ENCODE data around the gene KCTD1. TPM values are rescaled to one million over a fixed set of nuclear protein-coding genes. Genes with fewer than 3 reads are reported as not detected.

Gene KCTD1
- total and polyA plus RNA-seq, 2 of the 8 experiments (the other 6 are each of a cell fraction or from before 2014, with no cell fraction given): 7.7 to 14.0 TPM

DNA sequence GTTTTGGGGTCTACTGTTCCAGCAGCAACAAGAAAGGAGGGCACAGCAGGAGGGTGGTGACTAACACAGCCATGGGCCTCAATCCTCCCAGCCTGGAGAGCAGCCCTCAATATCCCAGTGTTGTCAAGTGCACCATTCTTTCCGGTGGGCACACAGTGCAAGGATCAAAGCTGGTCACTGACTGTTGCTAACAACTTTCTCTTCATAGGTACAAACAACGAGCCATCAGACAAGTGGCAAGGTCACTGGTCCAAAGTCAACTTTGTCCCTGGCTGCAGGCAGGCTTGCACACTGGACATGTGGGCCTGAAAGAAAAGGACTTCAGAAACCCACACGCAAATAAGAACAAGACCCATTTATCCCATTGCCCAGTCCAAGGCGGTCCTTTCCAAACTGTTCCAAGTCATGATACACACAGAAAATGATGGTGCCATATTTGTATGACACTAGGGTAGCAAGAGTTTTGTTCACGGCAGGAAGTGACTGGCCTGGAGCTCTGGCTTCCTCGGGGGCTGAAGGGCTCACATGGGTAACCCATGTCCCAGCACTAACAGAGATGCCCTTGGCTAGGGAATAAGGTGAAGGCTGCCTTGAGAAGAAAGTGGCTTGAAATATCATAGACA lies 57.0 kb downstream of the KCTD1 start:
- H3K79me1 ChIP-seq (ENCODE audit: low read depth, low read length): no peaks in the 10 kb centered on the region
- no peaks in the 10 kb centered on the region for H3K23me2 ChIP-seq (ENCODE audit: low read depth, low read length)
- H3K23ac ChIP-seq (ENCODE audit: insufficient read length): no peak overlapping the region
- no peak for FAIRE-seq
- no peaks in the 10 kb centered on the region for H3K4me1 ChIP-seq (replicated peaks in 1 of 4; ENCODE audit: control insufficient read depth in 3 of 4, insufficient read depth in 4 of 4, low read length in 3 of 4)
- no peak overlapping the region for H3K4me3 ChIP-seq (ENCODE audit: extremely low read depth in 1 of 4, insufficient read depth in 2 of 4, low read depth in 3 of 4, low read length in 4 of 4)
- no peak overlapping the region for H2BK20ac ChIP-seq (ENCODE audit: low read length)
- no peak overlapping the region for H3K56ac ChIP-seq (replicated peaks; ENCODE audit: insufficient read length, low read depth, low read length)
- H2BK5ac ChIP-seq (ENCODE audit: low read depth, low read length): no peak overlapping the region
- H3K27ac ChIP-seq (ENCODE audit: low read depth, low read length): no peak overlapping the region
- no peaks in the 10 kb centered on the region for H3K9me3 ChIP-seq (ENCODE audit: insufficient read depth in 2 of 2, low read depth in 1 of 2, low read length in 1 of 2)
- H4K8ac ChIP-seq (ENCODE audit: extremely low read depth, insufficient read depth, low read length): no peak overlapping the region
- H3K36me3 ChIP-seq (ENCODE audit: control insufficient read depth in 2 of 4, insufficient read depth in 4 of 4, low read length in 3 of 4): no peaks in the 10 kb centered on the region
- POLR2A ChIA-PET (ENCODE audit: partially characterized antibody): no interaction called here
- CTCF ChIA-PET (ENCODE audit: partially characterized antibody): interaction anchor here (0.6 to 9.1 kb wide), 4 partner anchors 14 to 130 kb away, joined by 3 to 67 read pairs (median 4); no protein-coding TSS in a partner anchor
- H4K91ac ChIP-seq (replicated peaks; ENCODE audit: insufficient read length, low read length): no peak overlapping the region
- no peak overlapping the region for H3K18ac ChIP-seq (ENCODE audit: extremely low read depth, low read length)
- 93% methylated on average over 6 of the region's 6 CpGs; no CpG with 5 or more reads in 1 of the 2 experiments for WGBS, 2 experiments (ENCODE audit: extremely low coverage in 1 of 2, insufficient coverage in 1 of 2, insufficient read length in 1 of 2, insufficient replicate concordance in 2 of 2, low coverage in 1 of 2, low lambda C conversion rate in 2 of 2, missing lambda C conversion rate in 1 of 2)
- H2BK12ac ChIP-seq (ENCODE audit: low read depth, low read length): no peak overlapping the region
- H2BK120ac ChIP-seq (replicated peaks; ENCODE audit: low read depth, low read length): no peak overlapping the region
- H4K5ac ChIP-seq (ENCODE audit: insufficient read length, low read depth, low read length): no peak overlapping the region
- H4K20me1 ChIP-seq (replicated peaks in 1 of 2; ENCODE audit: control insufficient read depth in 1 of 2, insufficient read depth in 2 of 2, low read length in 2 of 2): no peaks in the 10 kb centered on the region
- H2BK15ac ChIP-seq (ENCODE audit: low read length): no peak overlapping the region
- H3K14ac ChIP-seq (ENCODE audit: insufficient read length): no peak overlapping the region
- no peak overlapping the region for H2AFZ ChIP-seq (ENCODE audit: low read length)
- no peak for DNase-seq (ENCODE audit: low read depth in 1 of 2, low spot score in 2 of 2)
- no peaks in the 10 kb centered on the region for H3K79me2 ChIP-seq (ENCODE audit: control insufficient read depth in 1 of 2, insufficient read depth in 2 of 2, low read length in 2 of 2)
- no peak overlapping the region for H3K9ac ChIP-seq (replicated peaks in 1 of 4; ENCODE audit: extremely low read depth in 1 of 4, low read depth in 3 of 4, low read length in 3 of 4)
- no peaks in the 10 kb centered on the region for H3K27me3 ChIP-seq (replicated peaks in 1 of 4; ENCODE audit: control insufficient read depth in 3 of 4, extremely low read depth in 1 of 4, insufficient read depth in 3 of 4, low read length in 3 of 4)
- H2AK5ac ChIP-seq (ENCODE audit: low read depth, low read length): no peak overlapping the region
- H3K4me2 ChIP-seq (ENCODE audit: insufficient read depth in 1 of 2, low read depth in 2 of 2, low read length in 2 of 2): no peak overlapping the region
- H3K4ac ChIP-seq (replicated peaks; ENCODE audit: insufficient read length, low read depth, low read length): no peak overlapping the region
- no peak for TF ChIP-seq TBP (IDR thresholded peaks at IDR 0.05; ENCODE audit: low read depth, low read length)
- no peak for TF ChIP-seq BCL11A (IDR thresholded peaks at IDR 0.05; ENCODE audit: low read depth in 2 of 2, low read length in 2 of 2)
- no peak for TF ChIP-seq MAFK (IDR thresholded peaks at IDR 0.05; ENCODE audit: low read depth, low read length)
- TF ChIP-seq JUN (IDR thresholded peaks at IDR 0.05; ENCODE audit: low read depth, low read length): no peak
- TF ChIP-seq HDAC2 (IDR thresholded peaks at IDR 0.05; ENCODE audit: borderline replicate concordance in 1 of 2, low read depth in 2 of 2, low read length in 2 of 2): no peak
- TF ChIP-seq SIN3A (conservative IDR thresholded peaks at IDR 0.05 in 1 of 2, IDR thresholded peaks at IDR 0.05 in 1 of 2; ENCODE audit: low read depth in 1 of 2, low read length in 2 of 2): no peak
- TF ChIP-seq POLR2AphosphoS5 (IDR thresholded peaks at IDR 0.05; ENCODE audit: low read depth, low read length): no peak
- TF ChIP-seq RBBP5 (IDR thresholded peaks at IDR 0.05; ENCODE audit: borderline replicate concordance, low read depth, low read length): no peak
- no peak for TF ChIP-seq EGR1 (IDR thresholded peaks at IDR 0.05; ENCODE audit: borderline replicate concordance, low read depth, low read length)
- TF ChIP-seq EZH2 (IDR thresholded peaks at IDR 0.05; ENCODE audit: low read depth, low read length, severe bottlenecking): no peak
- TF ChIP-seq SP1 (IDR thresholded peaks at IDR 0.05; ENCODE audit: low read depth, low read length): no peak
- TF ChIP-seq RNF2 (IDR thresholded peaks at IDR 0.05; ENCODE audit: borderline replicate concordance, low read depth, low read length, missing control alignments, poor library complexity, severe bottlenecking): no peak
- no peak for TF ChIP-seq SUZ12 (IDR thresholded peaks at IDR 0.05; ENCODE audit: low read length)

Measured in H1 (cell line).